Mucosa of descending colon (tissue), 3 donors: Measurements from ENCODE around the gene HMX1. TPM values are rescaled to one million over a fixed set of nuclear protein-coding genes. Genes with fewer than 3 reads are reported as not detected.

Experiments used
- ATAC-seq: fragments of 200-7000 bp; cut with Tn5 transposase; one replicate; pipeline ENCODE4 v1.9.1; 2020; ENCODE audit warnings: mild to moderate bottlenecking, moderate library complexity
- DNase-seq, 3 donors: peaks; one replicate each; pipeline ENCODE4 v3.0.0-alpha.2; 2020
- H3K36me3 ChIP-seq: fragments of 200-600 bp; one replicate; pipeline ENCODE4 v1.8.0; 2021; ENCODE audit warnings: low read depth, mild to moderate bottlenecking
- H3K4me1 ChIP-seq: fragments of 200-600 bp; one replicate; pipeline ENCODE4 v1.8.0; 2021; ENCODE audit warnings: low read depth, mild to moderate bottlenecking
- H3K4me3 ChIP-seq: fragments of 200-600 bp; one replicate; pipeline ENCODE4 v1.8.0; 2021; ENCODE audit warnings: mild to moderate bottlenecking
- H3K9me3 ChIP-seq: fragments of 200-600 bp; one replicate; pipeline ENCODE4 v1.8.0; 2021; ENCODE audit warnings: mild to moderate bottlenecking
- CTCF ChIP-seq: fragments of 200-600 bp; IDR thresholded peaks from one replicate; pipeline ENCODE4 v1.8.0; 2022; ENCODE audit warnings: antibody characterized with exemption, mild to moderate bottlenecking
- intact Hi-C, 2 donors: fragments of 100-400 bp; cut with DNase I in 1 of 2; cut with micrococcal nuclease in 1 of 2; formaldehyde crosslinking; loops; one replicate each; pipeline versions ENCODE4 v1.11.0 to v1.11.1; 2022; cut with DNase I, micrococcal nuclease
- total RNA-seq, 3 donors: library from RNA; stranded (reverse); fragmentation: NEBNext Ultra II Directional in 2 of 3; extraction: Animal tissue kit (Norgen Biotek cat#: 25700) in 2 of 3; gene quantifications; one replicate each; pipeline versions ENCODE4 v1.2.1 to v1.2.4, GENCODE V29; 2021 to 2023
- donor health status: DM: no; HTN: no; CAD: no; lungs with moderate emphysema.
- donor health status: DM: no; HTN: no; CAD: no.
- donor health status: DM: no; HTN: yes; CAD: no.

HMX1 gene
- total RNA-seq, 3 donors from 2014 or later = 0.19 TPM; not detected in 2

- ATAC-seq (no peak), DNase-seq (peak in 1 of 3 donors; percentile 42)
- Histone ChIP-seq H3K9me3 (no peaks in the 10 kb centered on the region), H3K4me1 (no peaks in the 10 kb centered on the region), H3K36me3 (no peaks in the 10 kb centered on the region), H3K4me3 (no peak overlapping the region)
- no peak for TF ChIP-seq CTCF
- intact Hi-C loops = no loop called here
These were observed 7.7 kb downstream of the HMX1 start for GRCh38 chr4:8863686-8864682.

DNA sequence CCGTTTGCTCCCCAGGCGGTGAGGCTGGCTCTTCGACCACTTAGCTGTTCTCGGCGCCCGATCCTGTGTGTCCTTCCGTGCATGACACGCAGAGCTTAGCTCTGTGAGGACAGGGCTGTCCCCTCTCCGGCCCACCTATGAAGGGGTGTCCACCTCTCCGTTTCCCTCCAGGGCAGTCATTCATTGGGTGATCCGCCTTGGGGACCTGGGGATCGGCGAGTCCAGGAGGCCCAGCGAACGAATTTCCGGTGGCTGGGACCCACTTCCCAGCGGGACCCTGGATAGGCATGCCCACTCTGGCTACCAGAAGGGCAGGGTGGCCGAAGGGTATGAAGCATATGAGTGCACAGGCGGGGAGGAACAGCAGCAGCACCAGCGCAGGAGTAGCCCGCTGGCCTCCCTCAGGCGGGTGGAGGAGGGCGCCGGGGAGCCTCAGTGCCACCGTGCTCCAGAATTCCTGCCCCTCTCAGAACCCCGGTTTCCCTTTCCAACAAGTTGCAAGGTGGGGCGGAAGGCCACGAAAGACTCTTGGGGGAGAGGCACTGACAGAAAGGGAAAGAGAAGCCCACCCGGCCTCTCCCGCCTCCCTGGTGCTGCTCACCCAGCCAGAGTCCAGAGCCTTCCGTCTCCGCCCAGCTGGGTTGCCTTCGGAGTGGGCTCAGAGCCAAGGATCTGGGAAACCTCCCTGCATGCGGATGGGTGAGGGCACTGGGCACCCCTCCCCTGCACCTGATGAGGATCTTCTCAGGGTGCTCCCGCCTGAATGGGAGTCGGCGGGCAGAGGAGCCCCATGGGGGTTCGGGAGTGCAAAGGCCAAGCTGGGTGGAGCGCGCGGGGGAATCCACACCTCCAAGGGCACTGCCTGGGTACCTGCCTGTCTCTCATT lies 8.6 kb downstream of the HMX1 start:
- Histone ChIP-seq H3K4me1 (no peaks in the 10 kb centered on the region), H3K36me3 (no peaks in the 10 kb centered on the region)
- intact Hi-C loops = no loop called here

DNA sequence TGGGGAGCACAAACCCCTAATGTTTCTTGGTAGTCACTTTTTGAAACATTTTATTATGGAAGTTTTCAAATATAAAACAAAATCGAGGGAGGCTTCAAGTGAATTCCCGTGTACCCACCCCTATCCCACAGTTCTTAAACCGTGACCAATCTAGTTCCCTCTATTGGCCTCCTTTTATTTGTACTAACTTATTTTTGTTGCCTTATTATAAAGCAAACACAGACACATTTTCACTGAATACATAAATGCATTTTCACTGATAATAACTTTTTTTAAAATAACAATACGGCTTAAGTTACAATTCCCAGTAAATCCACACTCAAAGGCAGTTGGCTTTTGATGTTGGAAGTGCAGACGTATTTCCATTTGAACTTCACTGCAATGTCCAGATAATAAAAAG lies 9.3 kb downstream of the HMX1 start:
- no peaks in the 10 kb centered on the region for H3K9me3 ChIP-seq
- intact Hi-C loops = no loop called here
- H3K4me1 ChIP-seq = no peaks in the 10 kb centered on the region
- DNase-seq (no peak), ATAC-seq (no peak)
- no peak for TF ChIP-seq CTCF
- H3K36me3 ChIP-seq = no peaks in the 10 kb centered on the region
- H3K4me3 ChIP-seq = no peak overlapping the region

More for the DNA sequence above, 8.6 kb downstream of the HMX1 start:
- Histone ChIP-seq H3K4me3 (no peak overlapping the region), H3K9me3 (no peaks in the 10 kb centered on the region)
- no peak for TF ChIP-seq CTCF
- DNase-seq (peak in 1 of 3 donors; percentile 22), ATAC-seq (no peak)

DNA sequence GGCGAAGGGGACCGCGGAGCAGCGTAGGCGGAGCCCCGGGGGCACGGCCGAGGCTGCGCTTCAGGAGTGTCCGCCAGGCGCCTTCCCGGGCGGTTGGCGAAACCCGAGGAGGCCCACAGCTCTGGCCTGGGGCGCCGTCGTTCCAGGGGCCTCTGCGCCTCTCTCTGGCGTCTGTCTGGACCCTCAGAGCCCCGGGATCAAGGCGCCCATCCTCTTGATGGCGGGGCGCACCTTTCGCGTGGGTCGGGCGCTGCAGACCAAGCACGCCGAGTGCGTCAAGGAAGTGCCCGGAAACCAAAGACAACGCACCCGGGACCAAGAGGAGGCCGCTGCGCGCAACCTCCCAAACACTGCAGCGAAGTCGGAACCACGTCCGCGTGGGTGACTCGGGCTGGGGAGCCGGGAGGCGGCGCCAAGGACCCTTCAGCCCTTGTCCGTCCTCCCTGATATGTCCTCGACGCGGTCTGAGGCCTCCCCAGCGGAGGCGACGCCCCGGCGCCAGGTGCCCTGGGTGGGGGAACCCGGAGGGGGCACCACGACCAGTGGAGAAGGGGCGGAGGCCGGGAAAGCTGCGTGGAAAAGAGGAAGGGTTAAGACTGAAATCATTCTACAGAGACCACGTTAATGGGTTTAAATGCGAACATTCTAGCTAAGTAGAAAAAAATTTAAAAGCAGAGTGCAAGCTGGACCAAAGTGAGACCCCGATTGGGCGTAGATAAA lies 9.9 kb downstream of the HMX1 start:
- H3K4me3 ChIP-seq = no peak overlapping the region
- DNase-seq (peak in 1 of 3 donors; percentile 35), ATAC-seq (no peak)
- no peak for TF ChIP-seq CTCF
- intact Hi-C loops = no loop called here
- no peaks in the 10 kb centered on the region for H3K9me3 ChIP-seq
- H3K4me1 ChIP-seq = no peaks in the 10 kb centered on the region
- H3K36me3 ChIP-seq = no peaks in the 10 kb centered on the region
